OCI-LY7 (cell line): ENCODE data around the gene SOWAHD.

ENCODE experiments used
- CTCF ChIP-seq: fragments of 200-600 bp; sonication (generic); conservative IDR thresholded peaks from 2 replicates; pipeline ENCODE4 v1.5.1; 2014; ENCODE audit warnings: mild to moderate bottlenecking, antibody characterized with exemption, low read length, moderate library complexity, mixed read lengths
- EZH2phosphoT487 ChIP-seq: fragments of 200-600 bp; sonication (generic); IDR thresholded peaks from 2 replicates; pipeline ENCODE4 v1.6.1; 2018; ENCODE audit warnings: low read depth, borderline replicate concordance, mild to moderate bottlenecking, mixed run types, antibody characterized with exemption, low read length, moderate library complexity, mixed read lengths

- TF ChIP-seq CTCF (no peak), EZH2phosphoT487 (no peak)
These were observed 2.3 kb upstream of the SOWAHD start for GRCh38 chrX:119755981-119756533.
